PFSK-1 (cell line): ENCODE results near the gene PAX4.
A peak's percentile ranks its signal among the peaks of the same experiment; 100 is the strongest.

Source experiments
- FOXP2 ChIP-seq: optimal IDR thresholded peaks from 2 replicates; pipeline ENCODE3; 2011; ENCODE audit warnings: borderline replicate concordance, control low read depth, inconsistent platforms; ENCODE audit not compliant: insufficient read depth; ENCODE audit errors: extremely low read length, extremely low read depth
- POLR2AphosphoS5 ChIP-seq: IDR thresholded peaks from 2 replicates; pipeline ENCODE4 v1.6.1; 2012; ENCODE audit warnings: low read depth, mild to moderate bottlenecking, control low read depth, low read length, moderate library complexity
- REST ChIP-seq, 2 experiments: IDR thresholded peaks; 2 replicates each; pipeline versions ENCODE4 v1.6.1 to v1.8.0; 2011 to 2012; ENCODE audit warnings: low read depth in 2 of 2, low read length in 2 of 2, control low read depth in 1 of 2, inconsistent platforms in 1 of 2, mild to moderate bottlenecking in 1 of 2, moderate library complexity in 1 of 2; ENCODE audit not compliant: insufficient read depth in 1 of 2
- SIN3A ChIP-seq: IDR thresholded peaks from 2 replicates; pipeline ENCODE4 v1.6.1; 2012; ENCODE audit warnings: mild to moderate bottlenecking, low read length, moderate library complexity, borderline replicate concordance; ENCODE audit not compliant: insufficient read depth
- TAF1 ChIP-seq: IDR thresholded peaks from 2 replicates; pipeline ENCODE4 v1.6.1; 2012; ENCODE audit warnings: low read length, control low read depth, borderline replicate concordance; ENCODE audit not compliant: insufficient read depth

Gene PAX4

GRCh38 chr7:127588019-127588696 lies 29.8 kb downstream of the PAX4 start, which contains the start of gene ARF5:
TSS of gene ARF5 (plus strand) at chr7:127588411. CDS start at chr7:127588499, 88 bp downstream.
- TF ChIP-seq TAF1 (peak; percentile 55; the same call in 1 of the 2 replicates), POLR2AphosphoS5 (peak; percentile 80), REST (IDR thresholded peaks at IDR 0.05; ENCODE audit: insufficient read depth in 1 of 2, low read depth in 2 of 2, low read length in 2 of 2) (no peak), SIN3A (no peak), FOXP2 (peak; percentile 35)

GRCh38 chr7:127587663-127588018 lies 30.3 kb downstream of the PAX4 start:
- TF ChIP-seq REST (IDR thresholded peaks at IDR 0.05; ENCODE audit: insufficient read depth in 1 of 2, low read depth in 2 of 2, low read length in 2 of 2) (no peak), FOXP2 (no peak), SIN3A (no peak), TAF1 (no peak), POLR2AphosphoS5 (no peak)

GRCh38 chr7:127586346-127586745 lies 31.6 kb downstream of the PAX4 start:
- TF ChIP-seq TAF1 (no peak), FOXP2 (no peak), REST (IDR thresholded peaks at IDR 0.05; ENCODE audit: insufficient read depth in 1 of 2, low read depth in 2 of 2, low read length in 2 of 2) (no peak), POLR2AphosphoS5 (no peak)

GRCh38 chr7:127585044-127585953 lies 32.6 kb downstream of the PAX4 start, which contains the start of gene GCC1:
TSS of gene GCC1 (minus strand) at chr7:127585596. CDS start at chr7:127585182, 414 bp downstream.
- TF ChIP-seq POLR2AphosphoS5, result peak; percentile 83
- TF ChIP-seq FOXP2, result peak; percentile 42
- peak; percentile 70; the same call in 1 of the 2 replicates for TF ChIP-seq TAF1
- TF ChIP-seq SIN3A, result 0 out of 2 replicates have a peak, but pooled peaks have one; percentile 50
- TF ChIP-seq REST (IDR thresholded peaks at IDR 0.05; ENCODE audit: insufficient read depth in 1 of 2, low read depth in 2 of 2, low read length in 2 of 2), result no peak
